Measurements from ENCODE around the gene ANTKMT.

- TF ChIP-seq, protein P1, sequence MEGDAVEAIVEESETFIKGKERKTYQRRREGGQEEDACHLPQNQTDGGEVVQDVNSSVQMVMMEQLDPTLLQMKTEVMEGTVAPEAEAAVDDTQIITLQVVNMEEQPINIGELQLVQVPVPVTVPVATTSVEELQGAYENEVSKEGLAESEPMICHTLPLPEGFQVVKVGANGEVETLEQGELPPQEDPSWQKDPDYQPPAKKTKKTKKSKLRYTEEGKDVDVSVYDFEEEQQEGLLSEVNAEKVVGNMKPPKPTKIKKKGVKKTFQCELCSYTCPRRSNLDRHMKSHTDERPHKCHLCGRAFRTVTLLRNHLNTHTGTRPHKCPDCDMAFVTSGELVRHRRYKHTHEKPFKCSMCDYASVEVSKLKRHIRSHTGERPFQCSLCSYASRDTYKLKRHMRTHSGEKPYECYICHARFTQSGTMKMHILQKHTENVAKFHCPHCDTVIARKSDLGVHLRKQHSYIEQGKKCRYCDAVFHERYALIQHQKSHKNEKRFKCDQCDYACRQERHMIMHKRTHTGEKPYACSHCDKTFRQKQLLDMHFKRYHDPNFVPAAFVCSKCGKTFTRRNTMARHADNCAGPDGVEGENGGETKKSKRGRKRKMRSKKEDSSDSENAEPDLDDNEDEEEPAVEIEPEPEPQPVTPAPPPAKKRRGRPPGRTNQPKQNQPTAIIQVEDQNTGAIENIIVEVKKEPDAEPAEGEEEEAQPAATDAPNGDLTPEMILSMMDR (IDR thresholded peaks at IDR 0.05): no peak
- no peak for TF ChIP-seq POLR2A (IDR thresholded peaks at IDR 0.05)
Measured at GRCh38 chr16:716768-717325, 4.1 kb upstream of the ANTKMT start.
